Measurements from ENCODE around the gene HECTD4.

Gene HECTD4

GRCh38 chr12:112196196-112196875 is 185.9 kb downstream of the HECTD4 start:
- Mint-ChIP-seq H3K36me3 (peaks cover 28% of the 10 kb centered on the region), H3K9me3 (no peaks in the 10 kb centered on the region), H3K4me3 (no peak overlapping the region), H3K4me1 (no peaks in the 10 kb centered on the region), H3K27ac (no peak overlapping the region), H3K27me3 (no peaks in the 10 kb centered on the region)
- no peak for ATAC-seq (ENCODE audit: low read depth)
- DNase-seq (ENCODE audit: low spot score in 2 of 2): no peak

DNA sequence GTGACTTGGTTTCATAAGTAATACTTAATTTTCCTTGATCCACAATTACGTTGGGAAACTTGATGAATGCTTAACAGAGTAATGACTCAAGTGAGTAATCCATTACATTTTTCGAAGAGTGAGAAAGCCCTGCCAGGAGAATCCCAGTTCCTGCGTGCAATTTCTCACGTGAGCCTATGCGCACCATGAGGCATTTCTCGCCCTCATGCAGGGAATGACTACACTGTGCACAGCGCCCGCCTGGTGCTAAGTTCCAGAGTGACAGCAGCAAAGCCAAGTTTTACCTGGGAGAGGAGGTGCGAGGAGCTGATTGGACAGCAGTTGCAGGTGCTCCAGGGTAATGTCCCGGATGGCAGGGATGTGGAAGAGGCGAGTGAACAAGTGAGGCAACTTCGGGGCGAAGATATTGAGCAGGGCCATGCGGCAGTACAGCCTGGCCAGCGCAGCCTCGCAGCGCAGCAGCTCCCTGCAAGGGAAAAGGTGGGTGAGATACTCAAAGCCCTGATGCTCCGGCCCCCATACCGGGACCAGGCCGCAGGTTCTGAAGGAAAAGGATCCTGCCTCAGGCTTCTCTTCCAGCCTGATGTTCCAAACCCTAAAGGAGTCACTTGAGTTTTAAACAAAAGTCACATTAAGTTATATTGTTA is 187.5 kb downstream of the HECTD4 start:
- H3K4me3 Mint-ChIP-seq: no peak overlapping the region
- H3K36me3 Mint-ChIP-seq: peaks cover 33% of the 10 kb centered on the region
- no peak for ATAC-seq (ENCODE audit: low read depth)
- H3K9me3 Mint-ChIP-seq: no peaks in the 10 kb centered on the region
- no peaks in the 10 kb centered on the region for H3K27me3 Mint-ChIP-seq
- no peak for DNase-seq (ENCODE audit: low spot score in 2 of 2)
- H3K27ac Mint-ChIP-seq: no peak overlapping the region
- H3K4me1 Mint-ChIP-seq: no peaks in the 10 kb centered on the region

DNA sequence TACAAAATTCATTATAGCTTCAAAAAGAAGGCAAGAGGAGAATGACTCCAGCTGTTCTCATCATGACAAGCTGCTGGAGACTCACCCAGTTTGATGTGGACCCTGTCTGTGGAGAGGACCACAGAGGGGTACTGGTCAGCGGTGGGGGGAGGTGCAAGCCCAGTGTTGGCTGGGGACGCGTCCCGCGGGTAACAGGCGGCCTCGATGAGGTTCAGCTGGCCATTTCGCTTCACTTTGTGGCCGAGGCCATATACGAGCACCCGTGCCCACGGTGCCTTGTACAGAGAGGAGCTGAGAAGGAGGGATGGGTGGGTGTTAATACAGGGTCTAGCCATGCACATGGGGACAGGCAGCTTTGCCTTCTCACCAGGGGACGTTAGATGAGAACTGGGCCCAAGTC is 189.8 kb downstream of the HECTD4 start:
- peaks cover 28% of the 10 kb centered on the region for H3K36me3 Mint-ChIP-seq
- H3K4me3 Mint-ChIP-seq: no peak overlapping the region
- ATAC-seq (ENCODE audit: low read depth) (no peak), DNase-seq (ENCODE audit: low spot score in 2 of 2) (no peak)
- no peaks in the 10 kb centered on the region for H3K9me3 Mint-ChIP-seq
- H3K27me3 Mint-ChIP-seq: no peaks in the 10 kb centered on the region
- no peaks in the 10 kb centered on the region for H3K4me1 Mint-ChIP-seq
- H3K27ac Mint-ChIP-seq: no peak overlapping the region

DNA sequence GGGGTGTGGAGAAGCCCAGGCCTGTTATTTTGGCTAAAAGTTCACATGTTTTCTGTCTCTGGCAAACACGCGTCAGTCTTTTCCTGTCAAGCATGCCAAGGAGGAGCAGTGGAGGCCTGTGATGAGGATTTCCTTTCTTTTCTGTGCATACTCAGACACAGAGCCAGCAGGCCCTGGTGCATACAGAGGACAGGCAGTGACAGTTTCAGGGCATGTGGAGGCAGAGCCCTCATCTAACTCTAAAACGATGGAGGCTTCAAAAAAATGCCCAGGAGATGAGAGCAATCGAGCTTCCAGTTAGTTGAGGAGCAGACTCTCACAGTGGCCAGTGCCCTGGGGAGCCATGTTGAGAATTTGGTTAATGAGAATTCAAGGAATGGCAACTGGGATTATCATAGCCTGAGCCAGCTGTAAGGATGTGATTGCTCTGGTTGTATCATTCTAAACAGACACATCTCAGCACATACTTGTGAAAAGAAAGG is 190.3 kb downstream of the HECTD4 start:
- DNase-seq (ENCODE audit: low spot score in 2 of 2): no peak
- Mint-ChIP-seq H3K36me3 (peaks cover 26% of the 10 kb centered on the region), H3K4me1 (no peaks in the 10 kb centered on the region), H3K9me3 (no peaks in the 10 kb centered on the region), H3K27me3 (no peaks in the 10 kb centered on the region), H3K27ac (no peak overlapping the region), H3K4me3 (no peak overlapping the region)
- no peak for ATAC-seq (ENCODE audit: low read depth)

- peaks cover 26% of the 10 kb centered on the region for H3K36me3 Mint-ChIP-seq
- no peaks in the 10 kb centered on the region for H3K27me3 Mint-ChIP-seq
- no peak for DNase-seq (ENCODE audit: low spot score in 2 of 2)
- ATAC-seq (ENCODE audit: low read depth): no peak
- H3K27ac Mint-ChIP-seq: peak overlapping the region; percentile 58
- H3K9me3 Mint-ChIP-seq: no peaks in the 10 kb centered on the region
- no peak overlapping the region for H3K4me3 Mint-ChIP-seq
- no peaks in the 10 kb centered on the region for H3K4me1 Mint-ChIP-seq
Measured at GRCh38 chr12:112191201-112191600, 191.0 kb downstream of the HECTD4 start.

GRCh38 chr12:112190231-112191025 is 191.8 kb downstream of the HECTD4 start:
- Mint-ChIP-seq H3K36me3 (peaks cover 26% of the 10 kb centered on the region), H3K27me3 (no peaks in the 10 kb centered on the region), H3K4me1 (no peaks in the 10 kb centered on the region), H3K4me3 (no peak overlapping the region), H3K9me3 (no peaks in the 10 kb centered on the region), H3K27ac (peak overlapping the region; percentile 58)
- DNase-seq (ENCODE audit: low spot score in 2 of 2): no peak
- no peak for ATAC-seq (ENCODE audit: low read depth)

- no peaks in the 10 kb centered on the region for H3K27me3 Mint-ChIP-seq
- H3K36me3 Mint-ChIP-seq: peaks cover 28% of the 10 kb centered on the region
- ATAC-seq (ENCODE audit: low read depth) (no peak), DNase-seq (ENCODE audit: low spot score in 2 of 2) (no peak)
- no peaks in the 10 kb centered on the region for H3K9me3 Mint-ChIP-seq
- H3K27ac Mint-ChIP-seq: no peak overlapping the region
- H3K4me3 Mint-ChIP-seq: no peak overlapping the region
- no peaks in the 10 kb centered on the region for H3K4me1 Mint-ChIP-seq
Measured at GRCh38 chr12:112188130-112188830, 194.0 kb downstream of the HECTD4 start.

DNA sequence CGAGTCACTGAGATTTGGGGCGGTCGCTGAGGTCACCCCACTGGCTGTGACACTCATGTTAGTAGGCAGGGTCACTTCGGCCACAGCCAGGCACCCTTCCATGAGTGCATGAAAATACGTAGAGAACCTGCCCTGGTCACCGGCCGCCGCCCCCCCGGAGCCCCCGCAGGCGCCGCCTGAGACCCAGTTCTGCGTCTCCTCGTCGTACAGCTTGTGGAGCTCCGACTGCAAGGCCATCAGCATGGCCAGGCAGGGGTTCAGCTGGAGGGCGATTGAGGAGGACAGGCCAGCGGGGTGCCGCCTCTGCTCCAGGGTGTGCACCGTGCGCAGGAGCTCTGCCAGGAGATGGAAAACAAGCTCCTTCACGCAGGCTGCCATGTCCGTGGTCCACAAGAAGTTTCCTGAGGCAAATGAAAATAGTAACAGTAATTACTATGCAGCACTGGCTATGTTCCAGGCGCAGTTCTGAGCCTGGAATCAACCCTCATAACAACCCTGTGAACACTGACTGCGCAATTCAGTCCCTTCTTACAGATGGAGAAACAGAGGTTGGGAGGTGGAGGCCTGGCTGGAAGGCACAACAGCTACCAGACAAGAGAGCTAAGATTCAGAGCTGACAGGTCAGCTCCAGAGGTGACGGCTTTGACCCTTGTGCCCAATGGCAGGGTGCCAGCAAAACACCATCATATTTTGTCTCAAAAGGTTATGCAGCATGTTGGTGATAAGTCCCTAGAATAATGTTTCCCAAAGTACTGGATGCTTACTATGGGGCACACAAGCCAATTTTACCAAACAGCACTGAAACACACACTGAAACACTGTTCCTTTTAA is 196.9 kb downstream of the HECTD4 start:
- no peaks in the 10 kb centered on the region for H3K9me3 Mint-ChIP-seq
- H3K27me3 Mint-ChIP-seq: no peaks in the 10 kb centered on the region
- peak overlapping the region; percentile 41 for H3K27ac Mint-ChIP-seq
- H3K4me3 Mint-ChIP-seq: no peak overlapping the region
- peaks cover 14% of the 10 kb centered on the region for H3K36me3 Mint-ChIP-seq
- no peaks in the 10 kb centered on the region for H3K4me1 Mint-ChIP-seq
- no peak for DNase-seq (ENCODE audit: low spot score in 2 of 2)
- no peak for ATAC-seq (ENCODE audit: low read depth)

DNA sequence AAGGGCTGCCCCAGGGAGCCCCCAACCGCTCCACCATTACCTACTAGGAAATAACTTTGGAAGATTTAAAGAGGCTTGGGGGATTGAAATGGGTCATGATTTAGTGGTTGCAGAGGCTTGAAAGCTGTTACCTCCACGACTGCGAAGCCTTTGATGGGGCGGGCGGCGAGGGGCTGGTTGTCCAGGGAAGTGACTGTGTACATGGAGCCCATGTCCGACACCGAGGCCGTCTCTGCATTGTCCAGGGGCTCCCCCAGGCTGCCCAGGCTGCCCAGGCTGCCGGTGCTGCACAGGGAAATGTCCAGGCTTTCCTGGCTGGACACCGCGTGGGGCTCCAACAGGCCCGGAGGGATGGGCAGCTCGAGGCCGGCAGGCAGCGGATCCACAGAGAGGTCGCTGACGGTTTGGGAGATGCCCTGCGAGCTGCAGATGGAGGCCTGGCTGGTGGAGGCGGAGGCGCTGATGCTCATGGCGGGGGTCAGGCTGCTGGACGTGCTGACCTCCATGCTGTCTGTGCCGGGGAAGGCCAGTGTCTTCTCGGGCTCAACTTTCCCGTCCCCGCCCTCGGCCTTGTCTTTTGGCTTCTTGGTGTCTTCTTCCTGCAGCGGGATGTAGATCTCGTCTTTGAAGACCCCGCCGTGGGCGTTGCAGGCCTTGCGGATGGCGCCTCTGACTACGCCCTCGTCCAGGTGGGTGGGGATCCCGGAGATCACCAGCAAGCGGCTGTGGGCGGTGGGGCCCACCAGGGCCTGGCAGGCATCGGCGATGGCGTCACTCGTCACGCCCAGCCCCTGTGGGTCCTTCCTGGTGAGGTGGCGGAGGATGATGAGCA is 198.0 kb downstream of the HECTD4 start:
- Mint-ChIP-seq H3K4me3 (no peak overlapping the region), H3K27ac (no peak overlapping the region), H3K9me3 (no peaks in the 10 kb centered on the region), H3K4me1 (no peaks in the 10 kb centered on the region), H3K36me3 (peaks cover 8% of the 10 kb centered on the region), H3K27me3 (no peaks in the 10 kb centered on the region)
- ATAC-seq (ENCODE audit: low read depth) (no peak), DNase-seq (ENCODE audit: low spot score in 2 of 2) (no peak)

GRCh38 chr12:112183141-112184021 is 198.8 kb downstream of the HECTD4 start:
- Mint-ChIP-seq H3K4me1 (no peaks in the 10 kb centered on the region), H3K9me3 (no peaks in the 10 kb centered on the region), H3K27me3 (no peaks in the 10 kb centered on the region), H3K36me3 (peaks cover 10% of the 10 kb centered on the region), H3K27ac (no peak overlapping the region), H3K4me3 (no peak overlapping the region)
- no peak for ATAC-seq (ENCODE audit: low read depth)
- no peak for DNase-seq (ENCODE audit: low spot score in 2 of 2)

- no peaks in the 10 kb centered on the region for H3K4me1 Mint-ChIP-seq
- no peaks in the 10 kb centered on the region for H3K27me3 Mint-ChIP-seq
- H3K27ac Mint-ChIP-seq: no peak overlapping the region
- no peak overlapping the region for H3K4me3 Mint-ChIP-seq
- H3K9me3 Mint-ChIP-seq: no peaks in the 10 kb centered on the region
- ATAC-seq (ENCODE audit: low read depth): no peak
- H3K36me3 Mint-ChIP-seq: peaks cover 10% of the 10 kb centered on the region
- no peak for DNase-seq (ENCODE audit: low spot score in 2 of 2)
Measured at GRCh38 chr12:112182499-112182898, 199.7 kb downstream of the HECTD4 start.

DNA sequence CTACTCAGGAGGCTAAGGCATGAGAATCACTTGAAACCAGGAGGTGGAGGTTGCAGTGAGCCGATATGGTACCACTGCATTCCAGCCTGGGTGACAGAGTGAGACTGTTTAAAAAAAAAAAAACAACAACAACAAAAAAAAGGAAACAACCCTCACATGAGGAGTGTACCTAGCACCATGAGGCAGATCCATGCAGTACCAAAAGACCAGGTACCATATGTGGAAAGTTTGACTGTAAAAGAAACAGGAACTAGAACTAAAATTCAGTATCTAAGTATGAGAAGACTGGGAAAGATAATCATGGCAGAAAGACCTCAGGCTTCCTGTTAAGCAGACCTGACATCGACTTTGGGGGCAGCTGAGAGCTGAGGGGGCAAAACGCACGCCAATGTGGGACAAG is 201.8 kb downstream of the HECTD4 start:
- H3K27me3 Mint-ChIP-seq: no peaks in the 10 kb centered on the region
- DNase-seq (ENCODE audit: low spot score in 2 of 2) (no peak), ATAC-seq (ENCODE audit: low read depth) (no peak)
- no peak overlapping the region for H3K4me3 Mint-ChIP-seq
- peaks cover 18% of the 10 kb centered on the region for H3K36me3 Mint-ChIP-seq
- H3K27ac Mint-ChIP-seq: no peak overlapping the region
- no peaks in the 10 kb centered on the region for H3K9me3 Mint-ChIP-seq
- no peaks in the 10 kb centered on the region for H3K4me1 Mint-ChIP-seq

All from memory B cell (primary cell).